Endodermal cell (in vitro differentiated cells): ENCODE measurements around the gene GPC6. TPM values are rescaled to one million over a fixed set of nuclear protein-coding genes. Genes with fewer than 3 reads are reported as not detected.

Experiments used
- DNase-seq: peaks from one replicate; pipeline ENCODE4 v3.0.0-alpha.2; 2017
- H3K27ac ChIP-seq: 2 replicates; pipeline ENCODE4 v1.5.1; 2013; ENCODE audit warnings: mild to moderate bottlenecking, low read depth, low read length, moderate library complexity
- H3K27me3 ChIP-seq: 2 replicates; pipeline ENCODE4 v1.6.1; 2013; ENCODE audit warnings: mild to moderate bottlenecking, low read length, moderate library complexity; ENCODE audit not compliant: insufficient read depth, control insufficient read depth, poor library complexity, severe bottlenecking
- H3K36me3 ChIP-seq: 2 replicates; pipeline ENCODE4 v1.7.0; 2013; ENCODE audit warnings: mild to moderate bottlenecking, low read length, moderate library complexity; ENCODE audit not compliant: control insufficient read depth, insufficient read depth
- H3K4me1 ChIP-seq: one replicate; pipeline ENCODE4 v1.7.0; 2013; ENCODE audit warnings: low read length; ENCODE audit not compliant: control insufficient read depth, insufficient read depth
- H3K4me3 ChIP-seq: 2 replicates; pipeline ENCODE4 v1.5.1; 2013; ENCODE audit warnings: mild to moderate bottlenecking, low read length, moderate library complexity
- H3K9ac ChIP-seq: 2 replicates; pipeline ENCODE4 v1.6.1; 2013; ENCODE audit warnings: mild to moderate bottlenecking, low read length, moderate library complexity; ENCODE audit not compliant: poor library complexity, severe bottlenecking; ENCODE audit errors: extremely low read depth
- H3K9me3 ChIP-seq: 2 replicates; pipeline ENCODE4 v1.6.1; 2013; ENCODE audit warnings: mild to moderate bottlenecking, low read length, moderate library complexity; ENCODE audit not compliant: control insufficient read depth
- H3K27ac Mint-ChIP-seq: 2 replicates; pipeline ENCODE4 v1.8.0; 2020; ENCODE audit warnings: mixed read lengths
- H3K27me3 Mint-ChIP-seq: 2 replicates; pipeline ENCODE4 v1.8.0; 2021; ENCODE audit warnings: mild to moderate bottlenecking, mixed read lengths; ENCODE audit not compliant: insufficient read depth
- H3K36me3 Mint-ChIP-seq: 2 replicates; pipeline ENCODE4 v1.8.0; 2020; ENCODE audit warnings: low read depth, mixed read lengths
- H3K4me1 Mint-ChIP-seq: 2 replicates; pipeline ENCODE4 v1.8.0; 2020; ENCODE audit warnings: mixed read lengths
- H3K4me3 Mint-ChIP-seq: 2 replicates; pipeline ENCODE4 v1.8.0; 2020; ENCODE audit warnings: mild to moderate bottlenecking, moderate library complexity, mixed read lengths
- H3K9me3 Mint-ChIP-seq: 2 replicates; pipeline ENCODE4 v1.8.0; 2020; ENCODE audit warnings: mild to moderate bottlenecking, mixed read lengths
- CTCF ChIP-seq: fragments of 200-600 bp; sonication (generic); conservative IDR thresholded peaks from 2 replicates; pipeline ENCODE4 v1.5.0; 2021; ENCODE audit warnings: antibody characterized with exemption, mild to moderate bottlenecking
- WGBS, 2 experiments: methylation state at CpG; one replicate each; pipeline versions ENCODE4 v1.1.5 to v1.1.7; 2013; ENCODE audit warnings: missing lambda C conversion rate in 2 of 2, mixed read lengths in 1 of 2; ENCODE audit not compliant: insufficient coverage in 1 of 2, insufficient read length in 1 of 2; 5-methylcytosine and 5-hydroxymethylcytosine counted together
- total RNA-seq, 2 donors: library from RNA; stranded (reverse); fragmentation: NEBNext Ultra II Directional in 1 of 2; extraction: Animal tissue kit (Norgen Biotek cat#: 25700) in 1 of 2; gene quantifications; 2 replicates in 1 of 2; 3 replicates in 1 of 2; pipeline ENCODE4 v1.2.1, GENCODE V29; 2021

The GPC6 gene
- total RNA-seq, 2 donors from 2014 or later: 69.6 to 80.4 TPM

GRCh38 chr13:93529961-93530360, 303.4 kb downstream of the GPC6 start:
- no peaks in the 10 kb centered on the region for H3K27me3 Mint-ChIP-seq
- no peaks in the 10 kb centered on the region for H3K36me3 Mint-ChIP-seq
- Histone ChIP-seq H3K36me3 (no peaks in the 10 kb centered on the region), H3K27ac (no peak overlapping the region), H3K4me3 (no peak overlapping the region), H3K9ac (no peak overlapping the region), H3K4me1 (no peaks in the 10 kb centered on the region), H3K9me3 (no peaks in the 10 kb centered on the region), H3K27me3 (no peaks in the 10 kb centered on the region)
- no peak overlapping the region for H3K27ac Mint-ChIP-seq
- H3K4me1 Mint-ChIP-seq: peaks cover 20% of the 10 kb centered on the region
- no peak for TF ChIP-seq CTCF
- DNase-seq: no peak
- no peak overlapping the region for H3K4me3 Mint-ChIP-seq
- no peaks in the 10 kb centered on the region for H3K9me3 Mint-ChIP-seq
- 94 to 96% methylated on average over 2 of the region's 2 CpGs for WGBS, 2 experiments

GRCh38 chr13:93534181-93534700, 307.6 kb downstream of the GPC6 start:
- DNase-seq: no peak
- Mint-ChIP-seq H3K4me3 (no peak overlapping the region), H3K9me3 (no peaks in the 10 kb centered on the region), H3K36me3 (no peaks in the 10 kb centered on the region), H3K4me1 (peaks cover 13% of the 10 kb centered on the region), H3K27ac (no peak overlapping the region), H3K27me3 (no peaks in the 10 kb centered on the region)
- Histone ChIP-seq H3K9ac (no peak overlapping the region), H3K36me3 (no peaks in the 10 kb centered on the region), H3K27me3 (no peaks in the 10 kb centered on the region), H3K27ac (no peak overlapping the region), H3K4me1 (no peaks in the 10 kb centered on the region), H3K4me3 (no peak overlapping the region), H3K9me3 (no peaks in the 10 kb centered on the region)
- no peak for TF ChIP-seq CTCF
- 95 to 97% methylated on average over 5 to 6 of the region's 6 CpGs for WGBS, 2 experiments

DNA sequence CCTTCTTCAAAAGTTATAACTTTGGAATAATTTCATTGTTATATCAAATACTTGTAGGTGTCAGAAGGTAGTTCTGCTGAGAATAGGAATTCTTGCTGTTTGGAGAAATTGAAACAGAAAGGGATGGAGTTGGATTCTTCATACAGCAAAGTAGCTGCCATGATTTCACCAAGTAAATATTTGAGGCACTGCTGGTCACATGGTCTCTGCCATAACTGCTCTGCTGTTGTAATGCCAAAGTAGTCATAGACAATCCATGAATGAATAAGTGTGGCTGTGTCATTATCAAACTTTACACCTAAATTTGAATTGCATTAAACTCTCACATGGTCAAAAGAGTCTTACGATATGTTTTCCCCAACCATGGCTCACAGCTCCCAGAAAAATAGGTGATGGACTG, 308.6 kb downstream of the GPC6 start:
- 94% methylated on average over 1 of the region's 1 CpG; no CpG with 5 or more reads in 1 of the 2 experiments for WGBS, 2 experiments
- H3K9me3 Mint-ChIP-seq: no peaks in the 10 kb centered on the region
- no peak overlapping the region for H3K27ac Mint-ChIP-seq
- peaks cover 13% of the 10 kb centered on the region for H3K4me1 Mint-ChIP-seq
- H3K4me3 Mint-ChIP-seq: no peak overlapping the region
- H3K9ac ChIP-seq: no peak overlapping the region
- H3K36me3 ChIP-seq: no peaks in the 10 kb centered on the region
- no peak overlapping the region for H3K27ac ChIP-seq
- DNase-seq: no peak
- no peak overlapping the region for H3K4me3 ChIP-seq
- H3K27me3 ChIP-seq: no peaks in the 10 kb centered on the region
- H3K36me3 Mint-ChIP-seq: no peaks in the 10 kb centered on the region
- H3K27me3 Mint-ChIP-seq: no peaks in the 10 kb centered on the region
- TF ChIP-seq CTCF: no peak
- no peaks in the 10 kb centered on the region for H3K9me3 ChIP-seq
- no peaks in the 10 kb centered on the region for H3K4me1 ChIP-seq
